Measurements from ENCODE around the gene TRAF3IP1.
"Not testable (repeated sequence)": the region's sequence is repeated elsewhere in the genome, so short reads cannot be mapped to it uniquely, and the experiment has no call there.

Gene TRAF3IP1

DNA sequence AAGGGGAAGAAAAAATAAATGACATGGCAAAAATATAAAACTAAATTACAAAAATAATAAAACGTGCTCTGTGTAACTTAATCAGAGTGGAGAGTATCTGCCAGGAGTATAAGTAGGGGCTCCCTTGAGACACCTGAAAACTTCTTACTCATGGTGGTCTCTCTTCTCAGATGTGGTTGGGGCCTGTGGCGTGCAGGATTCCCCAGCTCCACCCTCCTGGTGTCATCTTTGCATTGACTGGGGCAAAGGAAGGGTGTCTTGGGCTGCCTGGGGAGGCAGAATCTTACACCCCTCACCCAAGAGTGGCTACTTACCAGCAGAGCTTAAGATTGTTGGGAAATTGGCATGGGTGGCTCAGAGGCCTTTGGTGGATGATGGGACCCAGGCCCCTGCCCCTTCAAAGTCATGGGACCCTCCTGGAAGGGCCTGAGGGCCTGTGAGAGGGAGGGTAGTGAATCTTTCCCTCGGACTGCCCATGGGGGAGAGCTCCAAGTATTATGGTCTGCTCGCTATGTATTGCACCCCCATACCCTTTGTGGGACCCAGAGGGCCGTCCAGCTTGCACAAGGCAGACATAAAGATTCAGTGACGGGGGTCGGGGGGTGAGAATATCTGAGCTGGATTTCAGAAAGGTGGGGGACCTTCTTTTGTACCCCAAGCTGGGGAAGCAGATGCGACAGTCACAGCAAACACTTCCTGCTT, 6.9 kb upstream of the TRAF3IP1 start:
- no peak for DNase-seq

DNA sequence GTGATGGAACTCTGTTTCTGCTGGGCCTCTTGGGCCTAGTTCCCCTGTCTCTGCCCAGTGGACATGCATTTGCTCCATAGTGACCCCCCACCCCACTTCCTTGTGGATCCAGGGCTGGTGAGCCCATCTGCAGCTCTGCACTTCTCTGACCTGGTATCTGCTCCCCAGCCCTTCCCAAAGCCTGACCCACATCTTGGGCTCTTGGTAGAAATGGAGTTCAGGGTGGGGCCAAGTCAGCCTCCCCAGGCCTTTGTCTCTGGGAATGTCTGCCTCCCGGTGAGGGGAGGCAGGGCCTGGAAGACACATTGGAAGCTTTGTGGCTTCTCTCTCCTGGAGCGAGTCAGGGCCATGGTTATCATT, 6.3 kb upstream of the TRAF3IP1 start:
- no peak for DNase-seq

DNA sequence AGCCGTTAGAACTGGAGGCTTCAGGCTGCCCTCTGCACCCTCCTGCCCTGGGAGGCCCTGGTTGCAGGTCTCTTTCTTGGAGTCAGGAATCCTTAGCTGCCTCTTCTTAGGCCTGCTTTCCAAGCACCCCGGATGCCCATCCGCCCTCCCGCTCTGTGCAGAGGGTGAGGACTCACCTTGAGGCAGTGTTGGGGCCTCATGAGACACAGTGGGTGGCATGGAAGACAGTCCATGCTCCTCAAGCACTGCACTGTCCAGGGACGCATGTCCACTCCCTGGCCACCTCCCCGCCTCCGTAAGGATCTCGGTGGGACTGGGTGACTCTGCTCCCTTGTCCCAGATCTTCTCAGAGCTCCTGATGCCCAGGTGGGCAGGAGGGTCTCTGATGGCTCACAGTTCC, 5.7 kb upstream of the TRAF3IP1 start:
- DNase-seq: no peak

DNA sequence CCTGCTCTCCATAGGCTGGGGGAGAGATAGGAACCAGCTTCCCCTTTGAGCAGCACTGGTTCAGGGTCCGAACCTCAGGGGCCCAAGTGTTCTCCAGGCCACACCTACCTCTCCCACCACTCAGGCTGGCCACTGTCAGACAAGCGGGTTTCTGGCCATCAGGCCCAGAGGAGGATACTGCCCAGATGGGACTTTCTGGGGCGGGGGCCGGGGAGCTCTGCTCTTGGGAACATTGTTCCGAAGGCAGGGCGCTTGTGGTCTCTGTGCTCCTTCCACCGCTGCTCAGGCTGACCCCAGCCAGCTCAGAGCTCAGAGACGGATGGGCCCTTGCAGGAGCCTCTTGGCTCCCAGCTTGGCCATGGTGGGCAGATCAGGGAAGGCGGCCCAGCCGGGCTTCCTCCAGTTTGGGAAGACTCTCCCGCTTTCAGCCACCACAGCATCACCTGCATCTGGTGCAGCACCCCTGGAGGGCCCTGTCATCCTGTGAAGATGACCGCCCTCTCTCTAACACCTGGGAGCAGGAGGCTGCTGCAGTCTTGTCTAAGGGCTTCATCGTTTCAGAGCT, 5.2 kb upstream of the TRAF3IP1 start:
- DNase-seq: no peak

DNA sequence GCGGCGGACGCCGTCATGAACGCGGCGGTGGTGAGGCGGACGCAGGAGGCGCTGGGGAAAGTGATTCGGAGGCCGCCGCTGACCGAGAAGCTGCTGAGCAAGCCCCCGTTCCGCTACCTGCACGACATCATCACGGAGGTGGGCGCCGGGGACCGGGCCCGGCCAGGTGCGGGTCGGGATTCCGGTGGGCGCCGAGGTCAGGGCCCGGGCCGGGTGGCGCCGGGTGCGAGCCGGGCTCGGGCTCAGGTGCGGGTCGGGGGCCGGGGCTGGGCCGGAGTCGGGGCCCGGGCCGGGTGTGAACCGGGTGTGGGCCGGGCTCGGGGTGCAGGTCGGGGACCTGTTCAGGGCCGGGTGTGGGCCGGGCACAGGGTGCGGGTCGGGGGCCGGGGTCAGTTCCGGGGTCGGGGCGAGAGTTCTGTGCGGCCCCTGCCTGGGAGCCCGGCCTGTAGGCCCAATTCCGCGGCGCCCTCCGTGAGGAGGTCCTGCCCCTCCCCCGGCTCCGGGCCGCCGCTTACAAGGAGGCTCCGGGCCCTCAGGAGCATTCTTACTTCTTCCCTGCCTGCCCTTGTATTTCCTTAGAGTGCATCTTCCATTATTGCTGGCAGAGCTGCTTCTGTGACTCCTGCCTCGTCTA, 447 bp downstream of the TRAF3IP1 start:
- no peak for DNase-seq

DNA sequence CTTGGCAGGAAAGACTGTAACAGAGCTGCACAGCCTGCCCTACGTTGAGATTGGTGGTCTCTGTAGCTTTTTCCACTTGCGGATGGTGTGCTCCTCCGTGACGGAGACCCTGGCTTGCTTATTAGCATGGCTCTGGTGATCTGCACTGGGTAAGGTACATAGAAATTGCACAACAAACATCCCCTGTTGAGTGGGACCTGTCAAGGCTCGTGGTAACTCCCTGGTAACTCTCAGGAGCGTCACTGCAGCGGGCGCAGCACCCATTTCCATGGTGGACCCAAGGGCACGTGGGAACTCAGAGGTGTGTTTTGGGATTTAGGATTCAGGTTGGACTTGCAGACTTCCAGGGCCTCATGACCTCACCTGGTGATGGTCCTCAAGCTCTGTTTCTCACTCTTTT, 1.1 kb downstream of the TRAF3IP1 start:
- no peak for DNase-seq

DNA sequence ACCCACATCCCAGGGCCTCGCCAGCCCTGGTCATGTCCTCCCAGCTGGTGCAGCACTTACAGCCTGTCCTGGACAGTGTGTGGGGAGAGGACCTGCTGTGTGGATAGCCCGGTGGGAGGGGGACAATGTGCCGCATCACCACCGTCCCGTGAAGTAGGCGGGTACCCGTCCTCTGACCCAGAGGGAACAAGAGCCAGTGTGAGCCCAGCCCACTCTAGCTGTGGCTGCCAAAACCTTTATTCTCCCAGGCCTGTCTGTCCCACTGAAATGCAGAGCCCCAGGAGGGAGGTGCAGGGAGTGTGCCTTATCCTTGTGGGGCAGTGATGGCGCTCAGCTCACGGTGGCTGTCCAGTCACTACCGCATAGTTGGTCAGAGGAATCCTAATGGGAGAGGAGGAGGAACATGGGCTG, 1.7 kb downstream of the TRAF3IP1 start:
- DNase-seq: no peak

DNA sequence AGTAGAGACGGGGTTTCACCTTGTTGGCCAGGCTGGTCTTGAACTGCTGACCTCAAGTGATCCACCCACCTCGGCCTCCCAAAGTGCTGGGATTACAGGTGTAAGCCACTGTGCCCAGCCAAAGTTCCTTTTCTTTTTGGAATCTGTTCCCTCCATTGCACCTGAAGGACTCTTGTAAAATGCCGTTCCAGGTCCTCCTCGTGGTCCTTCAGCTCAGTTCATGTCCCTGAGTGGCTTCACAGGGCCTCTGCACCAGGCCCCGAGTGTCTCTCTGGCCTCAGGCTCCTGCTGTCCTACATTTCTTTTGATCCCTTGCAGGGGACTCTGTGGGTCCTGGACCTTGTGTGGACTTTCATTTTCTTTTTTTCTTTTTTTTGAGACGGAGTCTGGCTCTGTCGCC, 3.9 kb downstream of the TRAF3IP1 start:
- not testable (repeated sequence) for DNase-seq

DNA sequence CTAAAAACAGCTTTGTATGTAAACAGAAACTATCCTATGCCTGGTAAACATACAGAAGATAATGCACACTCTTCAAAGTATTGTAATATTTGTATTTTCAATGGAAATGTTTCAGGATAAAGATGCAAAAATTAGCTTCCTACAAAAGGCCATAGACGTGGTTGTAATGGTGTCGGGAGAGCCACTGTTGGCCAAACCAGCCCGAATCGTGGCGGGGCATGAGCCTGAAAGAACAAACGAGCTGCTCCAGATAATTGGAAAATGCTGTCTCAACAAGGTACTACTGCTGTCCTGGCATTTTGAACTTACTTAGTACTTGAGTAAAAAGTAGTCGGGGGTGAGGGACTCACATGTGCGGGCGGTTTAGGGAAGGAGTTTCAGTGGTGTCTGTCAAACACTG, 5.4 kb downstream of the TRAF3IP1 start:
- DNase-seq: no peak

DNA sequence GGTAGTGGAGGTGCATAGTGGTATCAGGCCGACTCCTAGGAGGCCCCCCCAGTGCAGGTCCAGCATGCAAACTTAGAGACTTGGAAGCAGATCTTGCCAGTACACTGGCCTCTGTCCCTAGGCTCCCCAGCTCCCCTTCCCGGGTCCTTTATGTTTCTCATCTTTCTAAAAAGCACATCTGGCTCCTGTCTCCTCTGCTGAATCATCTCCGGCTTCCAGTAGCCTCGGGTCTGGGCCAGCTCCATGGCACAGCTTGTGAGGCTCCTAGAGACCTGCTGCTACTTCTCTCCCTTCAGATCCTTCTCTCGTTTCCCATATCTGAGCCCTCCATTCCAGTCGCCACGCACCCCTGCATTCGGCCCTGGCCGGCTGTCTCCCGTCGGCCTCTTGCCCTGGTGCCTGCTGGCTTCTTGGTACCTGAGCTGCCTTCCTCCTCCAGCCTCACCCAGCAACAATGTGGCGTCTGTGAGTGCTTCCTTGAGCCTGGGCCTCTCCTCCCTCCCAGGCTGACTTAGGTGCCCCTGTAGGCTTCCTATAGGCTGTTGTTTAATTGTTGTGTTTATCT, 6.6 kb downstream of the TRAF3IP1 start:
- no peak for DNase-seq

DNA sequence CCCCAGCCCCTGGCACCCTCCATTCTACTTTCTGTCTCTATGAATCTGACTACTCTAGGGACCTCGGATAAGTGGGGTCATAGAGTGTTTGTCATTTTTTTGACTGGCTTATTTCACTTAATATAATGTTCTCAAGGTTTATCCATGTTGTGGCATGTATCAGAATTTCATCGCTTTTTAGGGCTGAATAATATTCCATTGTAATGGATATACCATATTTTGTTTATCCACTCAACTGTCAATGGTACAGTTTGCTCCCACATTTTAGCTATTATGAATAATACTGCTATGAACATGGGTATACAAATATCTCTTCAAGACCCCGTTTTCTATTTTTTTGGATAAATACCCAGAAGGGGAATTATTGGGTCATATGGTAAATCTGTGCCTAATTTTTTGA, 7.4 kb downstream of the TRAF3IP1 start:
- DNase-seq: no peak

DNA sequence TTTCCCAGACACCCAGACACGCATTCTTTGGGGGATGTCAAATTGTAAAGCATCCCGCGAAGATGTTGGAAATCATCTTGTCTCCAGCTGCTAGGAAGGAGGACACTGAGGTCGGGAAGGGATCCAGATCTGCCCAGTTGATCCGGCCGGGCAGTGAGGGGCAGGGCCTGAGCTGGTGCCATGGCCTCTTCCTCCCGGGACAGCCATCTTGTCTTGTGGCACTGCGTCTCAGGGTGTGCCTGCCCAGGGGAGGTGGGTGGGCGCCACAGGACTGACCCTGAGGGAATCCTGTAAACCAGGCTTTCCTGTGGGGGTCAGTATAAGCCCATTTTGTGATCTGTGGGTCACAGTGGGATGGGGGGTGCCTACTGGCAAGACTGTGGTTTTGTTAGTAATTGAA, 10.1 kb downstream of the TRAF3IP1 start:
- no peak for DNase-seq

DNA sequence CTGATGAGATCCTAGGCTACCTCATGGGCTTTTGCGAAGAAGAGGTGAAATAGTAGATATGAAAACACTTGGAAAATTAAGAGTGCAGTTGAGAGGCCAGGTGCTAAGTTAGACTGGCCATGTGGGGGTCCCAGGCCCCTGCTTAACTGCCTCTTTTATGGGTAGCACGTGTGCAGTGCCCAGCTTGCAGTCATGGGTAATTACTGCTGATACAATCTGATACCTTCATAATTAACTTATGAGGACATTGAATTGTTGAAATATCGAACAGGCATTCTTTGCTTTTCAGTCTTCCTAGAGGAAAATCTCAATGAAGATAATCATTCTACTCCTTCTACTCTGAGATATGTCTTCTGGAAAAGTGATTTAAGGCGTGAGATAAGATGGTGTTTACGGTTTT, 11.6 kb downstream of the TRAF3IP1 start:
- no peak for DNase-seq

DNA sequence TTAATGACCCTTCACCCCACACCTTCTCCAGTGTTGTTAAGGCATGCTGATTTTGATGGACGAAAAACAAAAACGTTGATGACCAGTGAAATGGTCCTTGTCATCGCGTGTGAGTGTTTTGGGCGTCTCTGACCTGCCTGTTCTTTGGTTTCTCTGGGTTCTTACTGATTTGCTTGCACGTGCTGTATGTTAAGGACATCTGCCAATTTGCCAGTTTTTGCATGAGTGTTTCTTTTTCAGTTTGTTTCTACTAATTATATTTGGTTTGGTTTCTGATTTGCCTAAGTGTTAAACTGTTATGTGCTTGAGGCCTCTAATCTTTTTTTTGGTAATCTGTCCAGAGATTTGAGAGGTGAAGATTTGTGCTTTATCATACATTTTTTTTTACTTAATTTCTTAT, 14.6 kb downstream of the TRAF3IP1 start:
- DNase-seq: no peak

DNA sequence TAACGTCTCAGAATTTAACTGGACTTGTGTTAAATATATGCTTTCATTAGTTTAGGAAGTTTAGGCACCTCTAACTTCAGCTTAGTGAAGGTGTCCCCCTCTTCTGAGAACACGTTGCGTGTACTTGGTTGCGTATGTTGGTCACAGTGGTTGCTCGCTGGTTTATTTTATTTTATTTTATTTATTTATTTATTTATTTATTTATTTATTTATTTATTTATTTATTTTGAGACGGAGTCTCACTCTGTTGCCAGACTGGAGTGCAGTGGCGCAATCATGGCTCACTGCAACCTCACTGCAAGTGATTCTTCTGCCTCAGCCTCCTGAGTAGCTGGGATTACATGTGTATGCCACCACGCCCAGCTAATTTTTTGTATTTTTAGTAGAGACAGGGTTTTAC, 15.3 kb downstream of the TRAF3IP1 start:
- not testable (repeated sequence) for DNase-seq

DNA sequence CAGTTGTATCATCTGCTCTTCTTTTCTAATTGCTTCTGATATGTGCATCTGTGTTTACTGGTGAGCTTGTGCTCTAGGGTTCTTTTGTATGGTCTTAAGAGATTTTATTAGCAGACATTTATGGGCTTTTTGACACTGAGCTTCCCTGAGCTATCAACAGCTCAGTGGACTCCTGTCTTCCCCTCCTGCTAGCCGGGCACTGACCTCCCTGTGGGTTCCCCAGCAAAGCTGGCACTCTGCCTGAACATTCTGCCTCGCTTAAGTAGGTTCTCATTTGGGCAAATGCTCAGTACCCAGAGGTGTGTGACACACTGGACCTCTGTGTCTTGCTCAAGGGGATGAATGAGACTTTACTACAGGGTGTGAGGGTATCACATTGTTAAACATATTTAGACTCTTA, 15.8 kb downstream of the TRAF3IP1 start:
- DNase-seq: no peak

DNA sequence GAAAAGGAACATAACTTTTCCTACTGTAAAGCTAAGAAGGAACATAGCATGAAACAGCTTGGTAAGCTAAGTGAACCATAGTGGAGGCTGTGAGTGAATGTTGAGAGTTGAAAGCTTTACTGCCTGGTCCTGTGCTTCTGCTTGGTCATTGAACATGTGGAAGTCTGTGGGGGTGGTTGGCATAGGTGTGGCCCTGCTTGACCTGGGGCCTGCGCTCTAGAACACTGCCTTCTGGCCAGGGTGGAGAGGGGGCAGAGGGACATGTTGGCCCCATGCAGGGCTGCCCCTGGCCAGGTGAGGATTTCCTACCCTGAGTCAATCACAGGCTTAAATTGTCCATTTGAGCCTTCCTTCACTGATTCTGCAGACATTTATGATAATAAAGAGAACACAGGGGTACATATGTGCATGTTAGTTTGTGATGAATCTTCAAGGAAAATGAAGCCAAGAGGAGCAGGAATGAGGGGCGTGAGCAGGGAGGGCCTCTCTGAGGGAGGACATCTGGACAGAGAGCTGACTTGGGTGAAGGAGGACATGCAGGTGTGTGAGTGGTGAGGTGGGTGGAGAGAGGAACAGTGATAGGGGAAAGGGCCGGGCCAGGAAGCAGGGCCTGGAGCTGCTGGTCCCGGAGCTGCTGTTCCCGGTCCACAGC, 16.6 kb downstream of the TRAF3IP1 start:
- no peak for DNase-seq

DNA sequence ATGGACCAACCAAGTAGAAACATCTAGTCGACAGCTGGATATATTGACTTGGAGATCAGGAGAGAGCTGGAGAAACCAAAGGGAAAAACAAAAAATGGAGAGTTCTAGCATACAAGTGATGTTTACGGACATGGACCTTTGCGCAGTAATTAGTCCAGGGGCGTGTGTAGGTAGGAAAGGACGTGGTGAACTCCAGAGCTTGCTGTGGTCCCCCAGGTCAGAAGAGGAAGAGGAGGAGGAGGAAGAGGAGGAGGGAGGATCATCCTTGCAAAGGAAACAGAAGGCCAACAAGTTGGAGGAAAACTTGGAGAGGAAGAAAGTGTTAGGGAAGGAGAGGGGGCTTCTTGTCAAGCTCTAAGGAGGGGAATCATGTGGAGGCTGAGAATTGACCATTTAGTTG, 17.5 kb downstream of the TRAF3IP1 start:
- no peak for DNase-seq

DNA sequence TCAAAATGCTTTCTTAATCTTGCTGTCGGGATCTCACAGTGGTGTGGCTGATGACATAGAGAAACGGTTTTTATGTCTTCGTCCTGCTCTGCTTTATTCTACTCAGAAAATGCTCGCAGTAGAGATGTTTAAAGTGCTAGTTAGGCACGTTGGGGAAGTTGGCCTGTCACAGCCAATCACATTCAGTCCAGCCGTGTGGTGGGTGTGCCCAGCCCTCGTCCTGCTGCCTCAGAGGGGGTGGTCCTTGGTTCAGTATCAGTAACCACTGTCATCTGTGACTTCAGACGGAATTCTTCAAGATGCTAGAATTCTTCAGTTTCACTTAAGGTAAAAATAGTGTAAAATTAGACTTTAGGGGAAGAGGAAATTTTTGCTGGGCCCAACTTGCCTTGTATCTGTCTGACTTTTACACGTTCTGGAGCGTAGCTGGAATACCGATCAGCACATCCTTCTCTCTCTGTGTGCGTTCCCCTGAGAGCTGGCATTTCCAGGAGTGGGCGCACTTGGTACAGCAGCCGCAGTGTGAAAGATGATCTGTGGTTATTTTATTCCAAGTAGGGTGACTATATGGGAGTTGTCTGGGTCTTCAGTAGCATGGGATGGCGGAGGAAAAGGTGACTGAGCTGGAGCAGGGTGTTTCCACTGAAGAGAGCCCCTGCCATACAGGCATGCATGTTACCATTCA, 18.5 kb downstream of the TRAF3IP1 start:
- DNase-seq: no peak

DNA sequence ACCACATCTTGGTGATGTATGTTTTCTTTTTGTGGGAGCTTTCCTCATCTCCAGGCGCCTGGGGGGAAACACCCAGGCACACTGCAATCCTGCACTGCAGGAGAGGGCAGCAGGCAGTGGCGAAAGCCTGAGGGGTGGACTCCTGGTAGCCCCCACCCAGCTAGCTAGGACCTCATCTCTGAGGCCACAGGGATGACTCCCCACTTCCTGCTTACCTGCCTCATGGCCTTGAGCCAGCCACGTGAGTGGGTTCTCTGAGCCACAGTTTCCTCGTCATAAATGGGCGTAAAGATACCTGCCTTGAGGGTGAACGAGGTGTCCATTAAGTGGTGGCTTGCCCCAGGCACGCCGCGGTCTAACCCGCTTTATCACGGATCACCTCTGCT, 19.1 kb downstream of the TRAF3IP1 start:
- DNase-seq: no peak

DNA sequence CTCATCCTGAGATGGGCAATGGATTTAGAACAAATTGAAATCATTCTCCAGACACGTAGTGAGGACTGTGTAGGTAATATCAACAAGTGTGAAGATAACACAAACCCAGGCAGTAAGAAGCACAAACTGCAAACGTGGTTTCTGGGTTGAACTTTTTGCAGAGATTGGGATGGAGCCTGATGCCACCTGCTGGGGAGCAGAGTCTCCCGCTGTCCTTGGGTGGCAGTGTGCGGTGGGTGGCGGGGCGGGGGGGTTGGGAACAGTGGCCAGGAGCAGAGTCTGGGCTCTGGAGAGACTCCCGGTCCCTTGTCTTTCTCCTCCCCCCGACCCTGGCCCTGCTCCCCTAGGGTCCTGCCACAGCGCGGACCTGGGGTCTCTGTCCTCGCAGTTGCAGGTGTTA, 19.5 kb downstream of the TRAF3IP1 start:
- no peak for DNase-seq

DNA sequence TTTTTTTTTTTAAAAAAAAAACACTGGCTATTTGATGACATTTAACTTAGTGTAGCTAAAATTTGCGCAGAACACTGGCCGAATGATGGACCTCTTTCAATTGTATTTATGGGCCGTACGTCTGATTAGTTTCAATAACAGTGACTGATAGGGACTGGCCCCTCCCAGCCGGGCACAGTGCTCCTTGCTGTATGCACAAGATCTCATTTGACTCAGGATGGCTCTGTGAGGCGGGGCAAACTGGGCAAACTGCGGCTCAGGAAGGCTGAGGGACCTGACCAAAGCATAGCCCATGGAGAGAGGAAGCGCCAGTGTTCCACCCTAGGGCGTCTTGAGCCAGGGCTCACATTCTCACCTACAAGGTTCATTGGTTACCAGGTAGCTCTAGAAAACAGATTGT, 21.2 kb downstream of the TRAF3IP1 start:
- no peak for DNase-seq

DNA sequence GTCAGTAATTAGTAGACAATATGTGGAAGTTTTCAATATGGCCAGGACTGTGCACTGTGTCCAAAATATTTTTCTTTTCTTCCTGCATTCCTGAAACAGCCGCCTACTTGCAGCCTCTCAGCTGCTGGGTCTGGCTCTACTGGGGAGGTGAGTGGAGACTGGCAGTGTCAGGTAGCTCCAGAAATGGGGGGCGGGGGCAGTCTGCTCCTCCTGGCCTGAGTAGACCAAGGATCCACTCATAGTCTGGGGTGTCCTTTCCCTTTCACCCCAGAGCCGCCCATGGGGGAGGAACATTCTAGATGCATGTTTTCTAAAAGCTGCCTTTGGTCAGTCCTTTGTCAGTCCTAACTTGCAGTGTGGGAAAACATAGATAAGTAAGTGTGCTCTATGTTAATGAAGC, 23.7 kb downstream of the TRAF3IP1 start:
- DNase-seq: no peak
